Stimulated activated CD8-positive, alpha-beta memory T cell treated with anti-CD3 and anti-CD28 coated beads, Interleukin-15, amount 100 ng/mL, for 4 hours (primary cell): Measurements from ENCODE around the gene TCF4.

Experiments used
- DNase-seq, 2 donors: peaks; one replicate each; pipeline ENCODE4 v3.0.0-alpha.2; 2020; ENCODE audit warnings: low read depth in 2 of 2

The TCF4 gene

DNA sequence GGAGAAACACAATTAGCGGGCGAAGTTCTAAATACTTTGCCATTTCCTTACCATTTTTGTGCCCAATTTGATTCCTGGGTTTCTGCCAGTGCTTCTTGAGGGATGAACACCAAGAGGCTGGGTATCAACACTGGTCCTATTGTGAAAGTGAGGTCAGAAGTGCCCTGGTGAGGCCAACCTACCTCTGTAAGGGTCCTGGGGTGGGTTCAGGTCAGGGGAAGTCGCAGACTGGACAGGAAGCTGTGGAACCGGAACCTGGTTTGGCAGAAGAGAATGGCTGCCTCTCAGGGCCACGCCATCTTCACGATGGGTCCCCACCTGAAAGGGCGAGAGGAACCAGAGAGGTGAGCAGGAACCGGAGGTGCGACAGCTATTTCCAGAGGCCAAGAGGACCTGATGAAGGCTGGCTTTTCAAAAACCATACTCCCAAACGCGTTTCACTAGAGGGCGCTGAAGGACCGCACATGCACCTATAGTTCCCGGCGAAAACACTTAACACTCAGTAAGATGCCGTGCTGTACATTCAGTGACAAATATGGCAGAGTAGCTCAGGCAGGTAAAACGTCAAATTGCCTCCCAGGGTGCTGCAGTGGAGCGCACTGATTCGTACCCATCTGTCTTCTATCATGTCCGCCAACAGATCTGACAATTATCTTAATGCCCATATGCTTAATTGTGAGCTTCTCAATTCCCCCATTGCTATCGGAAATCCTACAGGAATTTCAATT is 353.5 kb downstream of the TCF4 start:
- DNase-seq = peak in 1 of 2 donors; percentile 6

GRCh38 chr18:55233857-55234256 is 354.1 kb downstream of the TCF4 start:
- no peak for DNase-seq

GRCh38 chr18:55232506-55232905 is 355.5 kb downstream of the TCF4 start:
- no peak for DNase-seq

DNA sequence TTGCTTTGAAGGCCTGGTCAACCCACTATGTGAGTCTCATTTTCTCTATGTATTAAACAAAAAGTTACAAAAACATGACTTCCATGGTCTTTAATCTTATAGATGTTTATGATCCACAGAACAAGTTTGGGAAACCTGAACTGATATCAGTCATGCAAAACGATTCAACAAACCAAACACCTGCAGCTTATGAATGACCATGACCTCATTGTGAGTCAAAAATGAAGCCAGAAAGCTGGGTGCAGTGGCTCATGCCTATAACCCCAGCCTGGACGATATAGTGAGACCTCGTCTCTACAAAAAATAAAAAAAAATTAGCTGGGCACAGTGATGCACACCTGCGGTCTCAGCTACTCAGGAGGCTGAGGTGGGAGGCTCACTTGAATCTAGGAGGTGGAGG is 358.3 kb downstream of the TCF4 start:
- DNase-seq = no peak

DNA sequence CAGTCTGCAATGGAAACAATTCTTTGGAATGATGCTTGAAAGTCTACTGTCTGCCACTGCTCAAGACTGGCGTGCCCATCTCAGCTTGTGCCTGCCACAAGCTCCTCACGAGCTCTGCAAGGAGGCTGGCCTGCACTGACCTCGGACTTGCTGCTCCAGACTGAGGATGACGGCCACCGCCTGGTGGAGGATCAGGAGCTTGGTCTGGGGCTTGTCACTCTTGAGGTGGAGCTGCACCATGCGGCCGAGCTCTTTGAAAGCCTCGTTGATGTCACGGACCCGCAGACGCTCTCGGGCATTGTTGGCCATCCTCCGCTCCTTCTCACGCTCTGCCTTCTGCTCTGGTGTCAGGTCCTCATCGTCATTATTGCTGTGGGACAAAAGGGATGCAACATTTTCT is 359.3 kb downstream of the TCF4 start:
- no peak for DNase-seq

DNA sequence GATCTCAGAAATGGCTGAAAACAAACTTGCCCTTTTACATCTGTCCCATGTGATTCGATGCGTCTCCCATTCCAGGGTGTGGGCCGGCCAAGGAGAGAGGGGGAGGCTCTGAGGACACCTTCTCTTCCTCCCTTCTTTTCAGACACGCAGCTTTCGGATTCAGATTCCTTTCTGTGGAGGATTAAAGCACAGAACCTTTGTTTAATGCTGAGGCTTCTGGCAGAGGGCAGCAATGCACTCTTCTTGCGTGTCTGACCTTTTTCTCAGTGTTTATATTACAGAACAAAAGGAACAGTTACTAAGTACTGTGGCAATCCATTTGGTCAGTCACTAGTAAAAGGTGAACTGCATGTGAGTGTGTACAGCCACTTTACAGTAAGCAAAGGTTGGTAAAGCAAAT is 359.8 kb downstream of the TCF4 start:
- DNase-seq = no peak

- no peak for DNase-seq
Observed at GRCh38 chr18:55227771-55228170, 360.2 kb downstream of the TCF4 start.

GRCh38 chr18:55226044-55226443 is 361.9 kb downstream of the TCF4 start:
- DNase-seq = no peak

- no peak for DNase-seq
Observed at GRCh38 chr18:55224086-55224625, 363.8 kb downstream of the TCF4 start.

GRCh38 chr18:55221622-55222021 is 366.4 kb downstream of the TCF4 start:
- no peak for DNase-seq

GRCh38 chr18:55220523-55220922 is 367.5 kb downstream of the TCF4 start:
- DNase-seq = no peak

GRCh38 chr18:55219823-55220222 is 368.2 kb downstream of the TCF4 start:
- DNase-seq = no peak

- no peak for DNase-seq
Observed at GRCh38 chr18:55219059-55219458, 368.9 kb downstream of the TCF4 start.

- no peak for DNase-seq
Observed at GRCh38 chr18:55214969-55215368, 373.0 kb downstream of the TCF4 start.

DNA sequence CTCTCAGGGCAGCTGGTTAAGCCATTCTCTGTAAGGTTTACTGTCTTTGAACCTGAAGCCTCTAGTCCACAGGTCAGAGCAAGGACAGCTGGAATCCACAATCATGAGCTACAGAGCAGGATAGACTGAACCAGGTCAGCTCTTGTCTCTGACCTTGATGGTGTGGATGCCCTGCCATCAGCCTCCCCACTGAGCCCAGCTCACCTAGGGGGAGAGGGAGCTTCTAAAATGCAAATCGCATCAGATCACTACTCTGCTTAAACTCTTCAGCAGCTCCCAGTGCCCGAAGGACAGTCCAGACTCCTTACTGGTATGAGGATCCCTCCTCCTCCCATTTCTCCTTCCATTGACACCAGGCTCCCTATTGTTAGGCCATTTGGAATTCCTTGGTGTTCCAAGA is 373.5 kb downstream of the TCF4 start:
- DNase-seq = no peak

DNA sequence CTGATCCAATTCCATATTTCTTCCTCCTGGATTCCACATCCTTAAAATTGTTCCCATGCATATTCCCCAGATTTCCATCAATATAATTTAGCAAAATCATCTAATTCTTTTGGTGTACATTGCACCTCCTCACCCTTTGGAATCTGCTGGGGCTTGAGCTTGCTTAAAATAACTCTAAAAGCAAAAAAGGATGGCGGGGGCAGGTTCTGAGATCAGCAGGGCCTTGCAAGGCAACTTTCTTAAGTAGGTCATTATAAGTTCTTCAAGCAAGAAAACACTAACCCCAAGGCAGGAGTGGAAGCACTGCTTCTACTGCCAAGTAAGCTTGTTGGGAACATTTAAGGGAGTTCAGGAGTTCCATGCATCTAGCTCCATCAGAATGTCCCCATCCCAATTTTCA is 374.4 kb downstream of the TCF4 start:
- no peak for DNase-seq

- DNase-seq = no peak
Observed at GRCh38 chr18:55206927-55207326, 381.1 kb downstream of the TCF4 start.

- no peak for DNase-seq
Observed at GRCh38 chr18:55202232-55202917, 385.6 kb downstream of the TCF4 start.

GRCh38 chr18:55199291-55199963 is 388.6 kb downstream of the TCF4 start:
- no peak for DNase-seq

- DNase-seq = no peak
Observed at GRCh38 chr18:55195863-55196262, 392.1 kb downstream of the TCF4 start.

DNA sequence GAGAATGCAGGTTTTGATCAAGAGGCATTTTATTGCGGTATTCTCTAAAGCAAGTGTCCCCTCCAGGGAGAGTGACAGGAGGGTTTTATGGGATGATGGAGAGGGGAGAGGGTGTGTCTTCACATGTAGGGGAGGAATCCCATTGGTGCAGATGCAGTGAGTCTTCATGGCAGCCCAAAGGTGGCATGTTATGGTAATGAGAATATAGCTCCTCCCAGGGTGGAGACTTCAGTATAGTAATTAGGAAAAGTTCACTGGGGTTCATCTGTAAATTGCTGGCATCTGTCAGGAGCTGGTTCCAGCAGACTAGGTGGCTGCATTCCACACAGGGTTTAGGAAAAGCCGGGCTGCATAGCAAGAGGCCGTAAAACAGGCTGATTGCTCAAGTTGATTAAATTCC is 398.0 kb downstream of the TCF4 start:
- DNase-seq = no peak

DNA sequence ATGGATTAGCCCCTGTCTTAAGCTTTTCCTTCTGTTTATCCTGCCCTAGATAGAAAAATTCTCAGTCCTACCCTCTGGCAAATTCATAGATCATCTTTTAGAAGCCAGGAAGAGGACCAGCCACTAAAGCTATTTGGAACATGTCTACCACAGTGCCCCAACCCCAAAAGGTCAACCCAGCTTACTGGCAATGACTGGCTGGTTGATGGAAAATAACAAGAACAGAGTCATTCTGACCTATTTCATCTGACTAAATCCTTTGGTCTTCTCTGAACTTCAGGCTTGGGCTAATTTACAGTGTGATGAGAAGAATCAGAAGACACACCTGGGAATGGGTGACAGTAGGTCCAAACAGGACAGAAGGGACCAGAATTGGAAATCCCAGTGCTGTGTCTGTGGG is 401.4 kb downstream of the TCF4 start:
- no peak for DNase-seq

DNA sequence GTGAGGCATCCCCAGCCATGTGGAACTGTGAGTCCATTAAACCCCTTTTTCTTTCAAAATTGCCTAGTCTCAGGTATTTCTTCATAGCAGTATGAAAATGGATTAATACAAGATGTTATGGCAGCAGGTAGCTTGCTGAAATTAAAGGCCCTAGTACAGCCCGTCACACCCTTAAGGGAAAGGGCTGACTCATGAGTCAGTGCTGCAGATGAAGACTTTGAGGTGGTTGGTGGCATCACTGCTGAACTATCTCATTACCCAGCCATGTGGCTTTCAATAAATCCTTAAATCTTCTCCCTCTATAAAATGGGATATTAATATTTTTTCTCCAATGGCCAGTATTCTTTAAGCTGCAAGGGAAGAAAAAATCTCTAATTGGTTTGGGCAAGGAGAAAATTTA is 402.6 kb downstream of the TCF4 start:
- DNase-seq = no peak
